Stimulated activated CD8-positive, alpha-beta memory T cell treated with anti-CD3 and anti-CD28 coated beads, Interleukin-7, amount 100 ng/mL, for 4 hours (primary cell): ENCODE measurements around the gene CHKB.
"Not testable (repeated sequence)": the region's sequence is repeated elsewhere in the genome, so short reads cannot be mapped to it uniquely, and the experiment has no call there.

Source experiments
- DNase-seq, 2 donors: peaks; one replicate each; pipeline ENCODE4 v3.0.0-alpha.2; 2020; ENCODE audit warnings: low read depth in 2 of 2

CHKB gene

GRCh38 chr22:50548921-50549790 is 33.5 kb downstream of the CHKB start:
- no peak for DNase-seq

- DNase-seq: peak in 1 of 2 donors; percentile 27
These were observed 34.4 kb downstream of the CHKB start for GRCh38 chr22:50548040-50548920.

- no peak for DNase-seq
These were observed 35.2 kb downstream of the CHKB start for GRCh38 chr22:50547263-50547985.

- no peak for DNase-seq
These were observed 36.1 kb downstream of the CHKB start for GRCh38 chr22:50546326-50547262.

GRCh38 chr22:50545522-50546325 is 36.9 kb downstream of the CHKB start, which contains the start of gene KLHDC7B:
KLHDC7B (plus strand) TSS chr22:50545899; CDS start chr22:50546244, 345 bp downstream.
- DNase-seq: peak in 1 of 2 donors; percentile 25

DNA sequence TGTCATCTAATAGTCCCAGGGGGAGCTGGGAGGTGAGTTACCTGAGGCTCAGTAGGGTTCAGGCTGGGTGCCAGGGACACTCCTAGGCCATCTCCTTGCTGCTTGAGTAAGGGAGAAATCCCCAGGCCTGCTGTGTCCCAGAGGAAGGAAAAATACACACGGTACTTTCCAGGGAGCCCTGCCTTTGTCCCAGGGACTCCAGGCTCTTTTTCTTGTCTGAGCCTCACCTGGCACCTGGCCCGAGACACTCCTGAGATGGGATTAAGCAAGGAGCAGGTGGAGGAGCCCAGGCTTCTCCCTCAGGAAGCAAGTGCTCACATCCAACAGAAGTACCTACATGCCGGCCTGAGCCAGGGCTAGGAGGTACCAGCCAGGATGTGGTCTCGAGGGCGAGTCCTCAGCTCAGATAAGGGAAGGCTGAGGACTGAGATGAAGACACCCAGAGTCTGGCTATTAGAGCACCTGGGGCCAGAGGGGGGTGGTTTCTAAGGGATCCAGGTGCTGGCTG is 37.8 kb downstream of the CHKB start:
- DNase-seq: no peak

DNA sequence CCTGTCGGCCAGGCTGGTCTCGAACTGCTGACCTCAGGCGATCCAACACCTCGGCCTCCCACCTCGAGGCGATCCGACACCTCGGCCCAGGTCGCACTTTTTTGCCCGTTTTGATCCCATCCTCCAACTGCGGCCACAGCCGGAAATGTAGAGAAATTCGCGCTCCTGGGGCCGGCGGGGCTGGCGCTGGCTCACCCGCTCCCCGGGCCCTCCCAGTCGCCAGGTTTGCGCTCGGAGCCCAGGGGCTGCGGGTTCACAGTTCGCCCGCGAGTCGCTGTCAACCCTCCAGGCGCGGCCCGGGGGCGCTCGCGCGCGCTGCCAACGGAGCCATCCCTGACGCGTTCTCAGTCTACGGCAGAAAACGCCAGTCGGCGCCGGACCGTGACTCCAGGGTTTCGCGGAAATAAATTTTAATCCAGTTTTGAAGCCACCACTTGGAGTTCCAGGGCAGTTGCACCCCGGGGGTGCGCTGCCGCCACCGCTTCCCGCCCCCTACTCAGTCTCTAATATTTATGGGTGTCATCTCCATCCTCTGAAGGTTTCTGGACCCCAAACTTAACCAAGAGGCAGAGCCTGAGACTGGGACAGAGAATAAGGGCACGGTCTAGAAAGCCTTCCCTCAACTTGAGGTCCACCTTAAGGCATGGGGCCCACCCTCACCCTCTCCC is 38.4 kb downstream of the CHKB start:
- peak; percentile 64 to 82 for DNase-seq

- no peak for DNase-seq
These were observed 40.2 kb downstream of the CHKB start for GRCh38 chr22:50542416-50542927.

DNA sequence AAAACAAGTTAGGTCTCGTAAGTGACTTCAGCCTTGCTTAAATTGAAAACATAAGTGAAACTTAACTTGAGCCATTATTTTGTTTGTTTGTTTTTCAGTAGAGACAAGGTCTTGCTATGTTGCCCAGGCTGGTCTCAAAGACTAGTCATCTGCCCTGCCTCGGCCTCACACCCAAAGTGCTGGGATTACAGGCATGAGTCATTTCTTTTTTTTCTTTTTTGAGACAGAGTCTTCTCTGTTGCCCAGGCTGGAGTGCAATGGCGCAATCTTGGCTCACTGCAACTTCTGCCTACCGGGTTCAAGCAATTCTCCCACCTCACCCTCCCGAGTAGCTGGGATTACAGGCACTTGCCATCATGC is 41.0 kb downstream of the CHKB start:
- DNase-seq: not testable (repeated sequence)

GRCh38 chr22:50540381-50540780 is 42.3 kb downstream of the CHKB start:
- DNase-seq: no peak

GRCh38 chr22:50537765-50538164 is 44.9 kb downstream of the CHKB start:
- no peak for DNase-seq

- DNase-seq: no peak
These were observed 46.4 kb downstream of the CHKB start for GRCh38 chr22:50536226-50536625.

GRCh38 chr22:50535113-50535512 is 47.5 kb downstream of the CHKB start:
- no peak for DNase-seq

DNA sequence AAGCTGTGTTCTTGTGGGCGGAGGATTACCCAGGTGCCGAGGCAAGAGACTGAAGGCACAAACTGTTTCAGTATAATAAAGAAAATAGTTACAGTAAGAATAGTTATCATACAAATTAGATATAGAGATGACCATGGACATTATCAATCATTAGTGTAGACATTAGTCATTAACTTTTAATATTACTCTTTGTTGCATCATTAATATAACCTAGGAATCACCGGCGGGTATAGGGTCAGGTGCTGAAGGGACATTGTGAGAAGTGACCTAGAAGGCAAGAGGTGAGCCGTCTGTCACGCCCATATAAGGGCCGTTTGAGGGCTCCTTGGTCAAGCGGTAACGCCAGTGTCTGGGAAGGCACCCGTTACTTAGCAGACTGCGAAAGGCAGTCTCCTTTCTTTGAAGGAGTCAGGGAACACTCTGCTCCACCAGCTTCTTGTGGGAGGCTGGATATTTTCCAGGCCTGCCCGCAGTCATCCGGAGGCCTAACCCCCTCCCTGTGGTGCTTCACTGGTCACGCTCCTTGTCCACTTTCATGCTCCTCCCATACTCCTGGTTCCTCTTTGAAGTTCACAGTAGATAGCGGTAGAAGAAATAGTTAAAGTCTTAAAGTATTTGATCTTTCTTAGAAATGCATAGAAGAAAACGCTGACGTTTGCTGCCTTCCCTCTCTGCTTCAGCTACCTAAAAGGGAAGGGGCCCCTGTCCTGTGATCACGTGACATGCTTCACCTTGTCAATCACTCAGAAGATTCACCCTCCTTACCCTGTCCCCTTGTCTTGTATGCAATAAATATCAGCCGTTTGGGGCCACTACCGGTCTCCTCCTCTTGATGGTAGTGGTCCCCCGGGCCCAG is 48.6 kb downstream of the CHKB start:
- DNase-seq: not testable (repeated sequence)

DNA sequence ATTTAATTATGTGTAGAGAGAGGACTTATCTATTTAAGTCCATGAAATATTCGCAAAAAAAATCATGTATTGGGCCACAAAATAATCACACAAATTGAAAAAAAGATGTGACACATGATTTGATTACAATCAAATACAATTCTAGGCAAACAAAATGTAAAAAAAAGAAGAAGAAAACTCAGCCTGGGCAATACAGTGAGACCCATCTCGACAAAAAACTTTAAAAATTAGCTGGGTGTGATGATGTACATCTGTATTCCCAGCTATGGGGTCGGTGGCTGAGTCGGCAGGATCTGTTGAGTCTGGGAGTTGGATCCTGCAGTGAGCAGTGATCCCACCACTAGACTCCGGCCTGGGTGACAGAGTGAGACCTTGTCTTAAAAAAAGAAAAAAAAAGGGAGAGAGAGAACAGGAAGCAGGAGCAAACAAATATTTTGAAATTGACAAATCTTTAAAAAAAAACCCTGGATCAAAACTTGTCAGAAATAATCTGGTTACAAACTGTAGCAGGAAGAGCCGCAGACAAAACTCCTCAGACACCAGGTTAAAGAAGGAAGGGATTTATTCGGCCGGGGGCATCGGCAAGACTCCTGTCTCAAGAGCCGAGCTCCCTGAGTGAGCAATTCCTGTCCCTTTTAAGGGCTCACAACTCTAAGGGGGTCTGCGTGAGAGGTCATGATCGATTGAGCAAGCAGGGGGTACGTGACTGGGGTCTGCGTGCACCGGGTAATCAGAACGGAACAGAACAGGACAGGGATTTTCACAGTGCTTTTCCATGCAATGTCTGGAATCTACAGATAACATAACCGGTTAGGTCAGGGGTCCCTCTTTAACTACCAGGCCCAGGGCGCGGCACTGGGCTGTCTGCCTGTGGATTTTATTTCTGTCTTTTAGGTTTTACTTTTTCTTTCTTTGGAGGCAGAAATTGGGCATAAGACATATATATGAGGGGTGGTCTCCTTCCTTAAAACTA is 49.5 kb downstream of the CHKB start:
- no peak for DNase-seq

DNA sequence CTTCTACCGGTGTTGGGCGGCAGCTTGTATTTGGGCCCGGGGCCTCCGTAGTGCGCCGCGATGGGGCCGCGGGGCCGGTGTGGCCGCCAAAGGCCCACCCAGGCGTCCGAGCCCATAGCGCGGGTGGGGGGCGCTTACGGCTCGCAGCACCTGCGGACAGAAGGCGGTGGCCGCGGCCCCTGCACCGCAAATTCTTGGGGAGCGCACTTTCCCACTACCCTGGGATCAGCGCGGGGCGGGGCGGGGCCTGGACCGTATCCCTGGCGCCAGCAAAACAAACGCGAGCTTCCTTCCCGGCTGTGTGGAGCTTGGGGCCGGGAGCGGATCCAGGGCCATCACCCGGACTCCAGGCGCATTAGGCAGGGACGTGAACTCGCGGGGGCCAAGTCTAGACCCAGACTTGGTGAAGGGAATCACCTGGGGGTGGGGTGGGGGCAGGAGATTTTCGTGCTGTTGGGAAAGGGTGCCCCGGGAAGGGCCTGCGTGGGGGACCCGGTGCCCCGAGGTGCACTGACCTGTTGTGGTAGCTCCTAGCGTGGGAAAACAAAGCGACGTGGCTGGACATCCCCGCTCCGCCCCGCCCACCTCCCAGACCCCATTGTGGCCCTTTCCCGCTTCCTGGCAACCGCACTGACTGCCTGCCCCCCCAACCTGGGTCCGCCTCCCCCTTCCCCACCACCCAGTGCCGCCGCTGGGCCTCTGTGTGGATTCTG is 50.5 kb downstream of the CHKB start:
- no peak for DNase-seq
